ENCODE results near the gene LBX2. TPM values are rescaled to one million over a fixed set of nuclear protein-coding genes. Genes with fewer than 3 reads are reported as not detected.

The LBX2 gene
- total RNA-seq, 1 experiment from 2014 or later = not detected

GRCh38 chr2:74458132-74458937 lies 41.1 kb downstream of the LBX2 start, which contains the start of gene WBP1:
WBP1 (plus strand) TSS chr2:74458438; CDS start chr2:74458603, 165 bp downstream.
- Mint-ChIP-seq H3K36me3 (ENCODE audit: insufficient read depth, unreplicated experiment) (peaks cover 70% of the 10 kb centered on the region), H3K4me1 (ENCODE audit: insufficient read depth, unreplicated experiment) (peaks cover 50% of the 10 kb centered on the region), H3K27ac (ENCODE audit: low read depth, unreplicated experiment) (peak within 1 kb of the TSS; percentile 91), H3K4me3 (ENCODE audit: unreplicated experiment) (peak within 1 kb of the TSS; percentile 98), H3K27me3 (ENCODE audit: insufficient read depth, unreplicated experiment) (no peaks in the 10 kb centered on the region), H3K9me3 (ENCODE audit: unreplicated experiment) (no peaks in the 10 kb centered on the region)
- TF ChIP-seq, protein P1, sequence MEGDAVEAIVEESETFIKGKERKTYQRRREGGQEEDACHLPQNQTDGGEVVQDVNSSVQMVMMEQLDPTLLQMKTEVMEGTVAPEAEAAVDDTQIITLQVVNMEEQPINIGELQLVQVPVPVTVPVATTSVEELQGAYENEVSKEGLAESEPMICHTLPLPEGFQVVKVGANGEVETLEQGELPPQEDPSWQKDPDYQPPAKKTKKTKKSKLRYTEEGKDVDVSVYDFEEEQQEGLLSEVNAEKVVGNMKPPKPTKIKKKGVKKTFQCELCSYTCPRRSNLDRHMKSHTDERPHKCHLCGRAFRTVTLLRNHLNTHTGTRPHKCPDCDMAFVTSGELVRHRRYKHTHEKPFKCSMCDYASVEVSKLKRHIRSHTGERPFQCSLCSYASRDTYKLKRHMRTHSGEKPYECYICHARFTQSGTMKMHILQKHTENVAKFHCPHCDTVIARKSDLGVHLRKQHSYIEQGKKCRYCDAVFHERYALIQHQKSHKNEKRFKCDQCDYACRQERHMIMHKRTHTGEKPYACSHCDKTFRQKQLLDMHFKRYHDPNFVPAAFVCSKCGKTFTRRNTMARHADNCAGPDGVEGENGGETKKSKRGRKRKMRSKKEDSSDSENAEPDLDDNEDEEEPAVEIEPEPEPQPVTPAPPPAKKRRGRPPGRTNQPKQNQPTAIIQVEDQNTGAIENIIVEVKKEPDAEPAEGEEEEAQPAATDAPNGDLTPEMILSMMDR (IDR thresholded peaks at IDR 0.05; ENCODE audit: unreplicated experiment) = no peak
- ChIA-PET CTCF (interaction anchor here (0.6 to 1.1 kb wide), 2 partner anchors 20 to 130 kb away, joined by 3 to 5 read pairs; no protein-coding TSS in a partner anchor), POLR2A (interaction anchor here (0.5 to 9.2 kb wide), 27 partner anchors 9 to 1227 kb away, joined by 3 to 132 read pairs (median 5); partner anchors contain the start of genes AUP1, C2orf81, CCDC142 and DQX1)
- DNase-seq (ENCODE audit: unreplicated experiment) = peak; percentile 100
- TSS peak; percentile 30 for BruUV-seq (replicated peaks)
- intact Hi-C loops (cut with micrococcal nuclease) = no loop called here

DNA sequence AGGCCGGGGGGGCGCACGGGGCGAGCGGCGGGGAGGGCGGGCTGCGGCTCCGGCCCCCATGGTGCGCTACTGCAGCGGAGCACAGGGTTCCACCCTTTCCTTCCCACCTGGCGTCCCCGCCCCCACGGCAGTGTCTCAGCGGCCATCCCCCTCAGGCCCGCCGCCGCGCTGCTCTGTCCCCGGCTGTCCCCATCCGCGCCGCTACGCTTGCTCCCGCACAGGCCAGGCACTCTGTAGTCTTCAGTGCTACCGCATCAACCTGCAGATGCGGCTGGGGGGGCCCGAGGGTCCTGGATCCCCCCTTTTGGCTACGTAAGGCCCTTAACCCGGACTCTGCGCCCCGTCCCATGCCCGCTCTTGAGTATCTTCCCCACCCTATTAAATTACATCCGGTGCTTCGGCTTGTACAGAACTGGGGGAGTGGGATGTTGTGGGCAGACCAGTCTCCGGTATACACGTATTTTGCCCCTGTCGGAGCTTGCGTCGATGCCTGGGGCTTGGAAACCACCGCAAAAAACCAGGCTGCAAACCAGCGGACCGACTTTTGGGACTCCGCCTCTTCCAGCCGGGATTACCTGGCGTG lies 41.8 kb downstream of the LBX2 start:
- no peaks in the 10 kb centered on the region for H3K27me3 Mint-ChIP-seq (ENCODE audit: insufficient read depth, unreplicated experiment)
- H3K4me3 Mint-ChIP-seq (ENCODE audit: unreplicated experiment) = peak overlapping the region; percentile 98
- POLR2A ChIA-PET = interaction anchor here (1.0 to 9.2 kb wide), 22 partner anchors 10 to 721 kb away, joined by 3 to 132 read pairs (median 7); partner anchors contain the start of genes AUP1, C2orf81, CCDC142 and DQX1
- TF ChIP-seq, protein P1 (IDR thresholded peaks at IDR 0.05; ENCODE audit: unreplicated experiment) = no peak
- H3K9me3 Mint-ChIP-seq (ENCODE audit: unreplicated experiment) = no peaks in the 10 kb centered on the region
- DNase-seq (ENCODE audit: unreplicated experiment) = peak; percentile 58
- peaks cover 63% of the 10 kb centered on the region for H3K36me3 Mint-ChIP-seq (ENCODE audit: insufficient read depth, unreplicated experiment)
- H3K4me1 Mint-ChIP-seq (ENCODE audit: insufficient read depth, unreplicated experiment) = peaks cover 46% of the 10 kb centered on the region
- no TSS peak for BruUV-seq (replicated peaks)
- peak overlapping the region; percentile 91 for H3K27ac Mint-ChIP-seq (ENCODE audit: low read depth, unreplicated experiment)
- intact Hi-C loops (cut with micrococcal nuclease) = no loop called here
- CTCF ChIA-PET = interaction anchor here (0.6 to 4.5 kb wide), 4 partner anchors 25 to 131 kb away, joined by 3 to 35 read pairs (median 5); partner anchors contain the start of genes CCDC142 and TTC31

- peaks cover 46% of the 10 kb centered on the region for H3K4me1 Mint-ChIP-seq (ENCODE audit: insufficient read depth, unreplicated experiment)
- ChIA-PET POLR2A (interaction anchor here (0.7 to 9.2 kb wide), 14 partner anchors 8 to 720 kb away, joined by 3 to 132 read pairs (median 9); partner anchors contain the start of genes AUP1, C2orf81, CCDC142 and HTRA2), CTCF (interaction anchor here (0.6 to 4.5 kb wide), 6 partner anchors 17 to 207 kb away, joined by 3 to 35 read pairs (median 3); partner anchors contain the start of genes CCDC142 and TTC31)
- peaks cover 59% of the 10 kb centered on the region for H3K36me3 Mint-ChIP-seq (ENCODE audit: insufficient read depth, unreplicated experiment)
- TF ChIP-seq, protein P1 (IDR thresholded peaks at IDR 0.05; ENCODE audit: unreplicated experiment) = no peak
- H3K27me3 Mint-ChIP-seq (ENCODE audit: insufficient read depth, unreplicated experiment) = no peaks in the 10 kb centered on the region
- no TSS peak for BruUV-seq (replicated peaks)
- H3K4me3 Mint-ChIP-seq (ENCODE audit: unreplicated experiment) = peak overlapping the region; percentile 98
- intact Hi-C loops (cut with micrococcal nuclease) = no loop called here
- no peak for DNase-seq (ENCODE audit: unreplicated experiment)
- no peaks in the 10 kb centered on the region for H3K9me3 Mint-ChIP-seq (ENCODE audit: unreplicated experiment)
- peak overlapping the region; percentile 91 for H3K27ac Mint-ChIP-seq (ENCODE audit: low read depth, unreplicated experiment)
Observed at GRCh38 chr2:74457129-74457548, 42.3 kb downstream of the LBX2 start.
